HG03025 (cell line): ENCODE results near the gene TTC34.
"Not testable (repeated sequence)": the region's sequence is repeated elsewhere in the genome, so short reads cannot be mapped to it uniquely, and the experiment has no call there.

ENCODE experiments used
- ATAC-seq: cut with Tn5 transposase; IDR thresholded peaks from one replicate; pipeline ENCODE4 v1.9.1; 2021; ENCODE audit warnings: mild to moderate bottlenecking, moderate library complexity; ENCODE audit not compliant: unreplicated experiment, low FRiP score

The TTC34 gene

GRCh38 chr1:2799811-2800663 lies 1.5 kb downstream of the TTC34 start:
- no peak for ATAC-seq

GRCh38 chr1:2798958-2799357 lies 2.5 kb downstream of the TTC34 start:
- not testable (repeated sequence) for ATAC-seq

- ATAC-seq, result no peak
Observed at GRCh38 chr1:2797741-2798016, 3.8 kb downstream of the TTC34 start.

DNA sequence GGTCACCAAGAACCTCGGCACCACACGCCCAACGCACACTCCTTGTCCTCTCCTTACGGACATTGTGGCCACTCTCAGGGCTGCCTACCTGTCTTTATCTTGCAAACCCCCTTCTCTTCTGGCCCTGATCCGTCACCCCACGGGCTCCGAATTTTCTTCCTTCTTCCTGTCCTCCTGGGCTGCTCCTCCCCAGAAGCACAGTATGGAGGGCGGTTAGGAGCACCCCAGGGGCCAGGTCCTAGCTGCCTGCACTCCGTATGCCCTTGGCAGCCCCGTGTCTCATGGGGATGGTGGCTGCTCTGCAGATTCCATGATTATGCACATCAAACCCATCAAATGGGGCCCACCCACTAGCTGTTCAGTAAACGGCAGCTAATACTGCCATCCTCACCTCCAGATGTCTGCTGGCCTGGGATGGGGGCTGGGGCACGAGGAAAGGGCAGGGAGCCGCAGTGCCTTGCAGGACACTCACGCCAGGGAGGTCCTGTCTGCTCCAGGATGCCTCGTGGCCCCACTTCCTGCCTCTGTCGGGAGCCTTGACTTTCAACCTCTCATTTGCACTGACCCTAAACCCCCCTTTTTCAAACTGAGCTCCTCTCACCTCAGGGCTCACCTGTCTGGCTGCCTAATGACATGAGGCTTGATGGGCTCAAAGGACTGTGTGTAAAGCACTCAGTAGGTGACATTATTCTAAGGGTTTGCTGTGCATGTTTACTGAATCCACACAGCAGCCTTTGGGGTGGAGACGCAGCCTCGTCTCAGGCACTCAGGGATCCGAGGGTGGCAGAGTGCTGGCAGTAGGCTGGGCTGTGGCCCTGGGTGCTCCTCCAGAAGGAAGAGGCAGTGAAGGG lies 4.4 kb downstream of the TTC34 start:
- no peak for ATAC-seq

DNA sequence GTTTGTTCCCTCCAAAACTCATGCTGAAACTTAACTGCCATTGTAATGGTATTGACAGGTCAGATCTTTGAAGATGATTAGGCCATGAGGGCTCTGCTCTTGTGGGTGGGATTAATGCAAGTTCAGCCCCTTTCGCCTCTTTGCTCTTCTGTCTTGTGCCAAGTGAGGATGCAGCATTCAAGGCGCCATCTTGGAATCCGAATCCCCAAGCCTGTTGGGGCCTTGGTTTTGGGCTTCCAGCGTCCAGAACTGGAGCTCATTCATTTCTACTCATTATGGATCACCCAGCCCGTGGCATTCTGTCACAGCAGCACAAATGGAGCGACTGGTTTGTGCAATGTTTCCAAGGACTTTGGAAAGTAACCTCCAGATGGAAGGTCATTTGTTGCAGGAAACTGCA lies 5.6 kb downstream of the TTC34 start:
- no peak for ATAC-seq

DNA sequence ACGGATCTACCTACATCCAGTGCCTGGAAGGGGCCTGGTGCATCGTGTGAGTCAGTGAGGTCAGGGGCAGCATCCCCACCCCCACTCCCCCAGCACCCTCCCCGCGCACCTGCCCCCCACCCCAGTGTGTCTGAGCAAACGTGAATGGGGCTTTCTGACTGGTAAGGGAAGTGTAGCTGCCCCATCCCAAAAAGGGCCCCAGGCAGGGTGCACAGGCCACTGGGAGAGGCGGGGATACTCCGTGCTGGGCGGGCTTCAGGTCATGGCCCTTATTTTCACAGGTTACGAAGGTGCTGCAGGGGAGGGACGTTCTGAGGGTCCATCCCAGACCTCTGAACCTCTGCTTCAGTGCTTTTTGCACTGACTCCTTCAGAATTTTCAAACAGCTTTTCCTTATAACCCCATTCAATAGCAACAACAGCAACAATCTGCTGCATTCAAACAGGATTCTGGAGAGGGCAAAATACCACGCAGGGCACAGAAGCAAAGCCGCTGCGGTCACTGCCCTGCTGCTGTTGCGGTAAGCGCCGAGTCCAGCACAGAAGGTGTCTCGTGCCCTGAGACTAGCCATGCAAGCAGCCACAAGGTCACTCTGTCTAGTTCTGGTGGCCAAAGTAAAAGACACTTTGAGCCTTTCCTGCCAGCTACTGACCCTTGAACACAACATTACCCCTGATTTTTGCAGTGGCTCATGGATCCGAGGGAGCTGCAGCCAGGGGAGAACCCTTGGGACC lies 10.3 kb downstream of the TTC34 start:
- ATAC-seq, result no peak

- no peak for ATAC-seq
Observed at GRCh38 chr1:2789986-2790581, 11.4 kb downstream of the TTC34 start.

DNA sequence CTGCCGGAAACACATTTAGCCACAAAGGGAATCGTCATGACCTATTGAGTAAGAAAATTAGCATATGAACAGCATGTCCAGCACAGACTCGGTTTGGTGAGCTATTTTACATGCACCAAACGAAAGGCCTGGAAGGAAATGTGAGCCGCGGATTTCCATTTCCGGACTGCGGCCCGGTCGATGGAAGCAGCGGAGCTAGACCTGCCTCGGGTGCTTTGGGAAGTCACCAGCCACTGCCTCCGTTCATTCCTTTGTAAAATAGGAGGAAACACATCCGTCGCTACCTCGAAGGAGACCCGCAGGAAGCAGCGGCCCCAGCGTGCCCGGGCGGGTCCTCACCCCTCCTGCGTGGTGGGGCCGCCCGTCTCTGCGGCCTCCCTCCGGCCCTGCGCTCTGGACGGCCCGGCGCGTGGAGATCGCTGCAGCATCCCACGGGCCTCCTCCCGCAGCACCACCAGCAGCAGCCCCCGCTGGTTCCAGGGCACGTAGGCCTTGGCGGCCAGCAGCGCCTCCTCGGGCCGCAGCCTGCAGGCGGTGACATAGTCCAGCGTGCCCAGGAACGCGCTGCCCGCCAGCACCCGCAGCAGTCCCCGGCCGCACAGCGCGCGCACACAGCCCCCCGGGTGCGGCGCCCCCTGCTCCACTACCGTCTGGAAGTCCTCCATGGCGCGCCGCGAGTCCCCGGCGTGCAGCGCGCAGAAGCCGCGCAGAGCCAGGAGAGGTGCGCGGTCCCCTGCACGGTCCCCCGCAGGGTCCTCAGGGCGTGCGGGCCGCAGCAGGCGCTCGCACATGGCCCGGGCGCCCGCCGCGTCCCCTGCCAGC lies 12.1 kb downstream of the TTC34 start:
- no peak for ATAC-seq

DNA sequence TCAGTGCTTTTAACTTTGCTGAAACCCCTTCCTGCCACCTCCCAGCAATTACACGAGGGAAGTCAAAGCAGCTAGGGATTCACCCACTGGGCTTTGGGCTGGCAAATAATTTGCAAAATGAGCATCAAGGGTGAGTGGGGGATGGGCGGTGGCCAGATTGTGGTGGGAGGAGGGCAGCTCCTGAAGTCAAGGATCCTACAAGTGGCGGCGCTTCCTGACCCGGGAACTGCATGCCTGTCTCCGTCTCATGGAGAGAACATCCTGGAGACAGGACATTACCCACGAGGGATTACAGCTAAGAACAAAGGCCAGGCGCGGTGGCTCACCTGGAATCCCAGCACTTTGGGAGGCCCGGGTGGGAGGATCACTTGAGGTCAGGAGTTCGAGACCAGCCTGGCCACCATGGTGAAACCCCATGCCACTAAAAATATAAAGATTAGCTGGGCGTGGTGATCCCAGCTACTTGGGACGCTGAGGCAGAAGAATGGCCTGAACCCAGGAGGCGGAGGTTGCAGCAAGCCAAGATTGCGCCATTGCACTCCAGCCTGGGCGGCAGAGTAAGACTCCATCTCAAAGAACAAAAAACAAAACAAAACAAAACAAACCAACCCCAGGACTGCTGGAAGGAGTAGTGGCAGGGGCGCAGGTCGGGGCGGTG lies 12.9 kb downstream of the TTC34 start:
- ATAC-seq, result no peak

GRCh38 chr1:2787163-2787911 lies 14.2 kb downstream of the TTC34 start:
- no peak for ATAC-seq

DNA sequence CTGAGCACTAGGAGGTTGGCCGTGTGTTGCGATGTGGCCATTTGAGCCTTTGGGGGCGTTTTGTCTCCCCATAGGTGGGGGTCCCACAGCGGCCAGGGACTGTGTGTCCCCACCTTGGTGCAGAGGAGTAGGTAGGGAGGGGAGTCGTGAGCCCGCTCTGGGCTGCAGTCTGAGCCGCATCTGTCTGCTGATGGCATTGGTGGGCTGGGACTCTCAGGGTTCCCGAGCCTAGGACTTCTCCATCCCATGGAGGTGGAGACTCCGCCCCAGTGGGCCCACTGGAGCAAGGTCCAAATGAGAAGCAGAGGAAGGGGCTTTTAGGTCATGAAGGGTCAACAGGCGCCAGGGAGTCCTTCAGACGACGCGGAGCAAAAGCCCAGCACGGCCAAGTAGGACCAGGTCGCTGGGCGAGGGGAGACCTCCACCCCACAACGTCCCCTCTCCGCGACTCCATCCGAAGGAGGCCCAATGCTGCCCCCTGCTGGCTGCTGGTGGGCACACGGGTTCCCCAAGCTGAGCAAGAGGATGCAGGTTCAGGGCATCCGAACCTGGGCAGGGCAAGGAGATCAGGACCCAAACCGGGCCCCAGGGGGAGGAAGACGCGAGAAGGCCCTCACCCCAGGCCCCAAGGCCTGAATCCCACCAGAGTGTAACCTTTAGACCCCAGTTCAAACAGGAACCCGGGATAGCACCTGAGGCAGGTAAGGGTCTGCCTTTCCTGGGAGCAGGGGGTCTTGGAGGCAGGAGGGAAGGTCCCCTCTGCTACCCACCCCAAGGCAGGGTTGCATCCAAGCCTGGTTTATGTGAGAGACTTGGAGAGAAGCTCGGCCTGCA lies 14.9 kb downstream of the TTC34 start:
- no peak for ATAC-seq

DNA sequence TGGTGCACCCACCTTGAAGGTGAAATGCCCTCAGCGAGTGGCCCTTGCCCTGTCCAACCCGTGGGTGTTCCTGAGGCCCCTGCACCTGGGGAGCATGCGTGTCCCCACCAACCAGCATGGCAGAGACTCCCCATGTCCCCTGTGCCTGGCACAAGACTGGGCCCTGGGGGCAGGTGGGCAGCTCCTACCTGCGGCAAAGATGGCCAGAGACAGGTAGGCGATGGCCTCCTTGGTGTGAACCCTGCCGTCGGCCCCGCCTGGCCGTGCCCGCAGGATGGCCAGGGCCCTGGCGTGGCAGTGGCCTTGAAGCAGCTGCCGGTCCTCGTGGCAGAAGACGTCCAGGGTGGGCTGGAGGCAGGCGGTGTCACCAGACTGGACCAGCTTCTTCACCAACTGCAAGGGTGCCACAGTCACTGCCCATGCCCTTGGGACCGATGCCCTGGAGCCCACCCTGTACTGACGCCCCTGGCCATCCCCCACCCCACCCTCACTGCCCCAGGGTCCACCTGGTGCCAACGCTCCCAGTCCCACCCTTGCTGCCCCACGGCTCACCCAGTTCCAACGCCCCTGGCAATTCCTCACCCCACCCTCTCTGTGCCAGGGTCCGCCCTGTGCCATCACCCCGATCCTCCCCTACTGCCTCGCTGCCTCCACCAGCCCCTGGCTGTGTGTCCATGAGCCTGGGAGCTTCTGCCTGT lies 15.7 kb downstream of the TTC34 start:
- ATAC-seq, result no peak

DNA sequence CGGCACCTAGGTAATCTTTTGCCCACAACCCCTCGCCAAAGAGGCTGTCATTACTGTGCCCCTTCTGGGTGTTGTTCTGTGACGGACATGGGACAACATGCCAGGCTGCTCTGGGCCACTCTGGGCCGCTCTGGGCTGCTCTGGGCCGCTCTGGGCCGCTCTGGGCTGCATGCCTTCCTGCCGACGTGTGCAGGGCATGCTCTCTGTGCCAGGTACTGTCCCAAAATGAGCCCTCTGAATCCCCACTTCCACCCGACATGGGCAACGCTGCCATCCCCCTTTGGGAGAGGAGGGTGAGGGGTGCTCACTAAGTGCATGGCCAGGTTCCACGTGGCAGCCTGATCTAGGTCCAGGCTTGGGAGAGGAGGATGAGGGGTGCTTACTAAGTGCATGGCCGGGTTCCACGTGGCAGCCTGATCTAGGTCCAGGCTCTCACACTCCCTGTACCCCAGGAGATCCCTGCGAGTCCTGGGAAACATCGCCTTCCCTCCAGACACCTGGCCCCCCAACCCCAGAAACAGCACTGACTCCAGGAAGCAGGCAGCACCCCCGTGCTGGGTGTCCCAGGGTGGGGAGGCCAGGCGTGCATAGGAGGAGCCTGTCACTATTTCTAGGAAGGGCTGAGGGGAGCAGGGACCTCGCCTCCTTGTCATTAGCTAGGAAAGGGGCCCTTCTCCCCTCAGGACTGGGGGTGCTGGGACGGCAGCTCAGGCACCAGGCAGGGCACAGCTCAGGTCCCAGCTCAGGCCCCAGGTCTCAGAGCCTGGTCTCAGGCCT lies 16.5 kb downstream of the TTC34 start:
- no peak for ATAC-seq

DNA sequence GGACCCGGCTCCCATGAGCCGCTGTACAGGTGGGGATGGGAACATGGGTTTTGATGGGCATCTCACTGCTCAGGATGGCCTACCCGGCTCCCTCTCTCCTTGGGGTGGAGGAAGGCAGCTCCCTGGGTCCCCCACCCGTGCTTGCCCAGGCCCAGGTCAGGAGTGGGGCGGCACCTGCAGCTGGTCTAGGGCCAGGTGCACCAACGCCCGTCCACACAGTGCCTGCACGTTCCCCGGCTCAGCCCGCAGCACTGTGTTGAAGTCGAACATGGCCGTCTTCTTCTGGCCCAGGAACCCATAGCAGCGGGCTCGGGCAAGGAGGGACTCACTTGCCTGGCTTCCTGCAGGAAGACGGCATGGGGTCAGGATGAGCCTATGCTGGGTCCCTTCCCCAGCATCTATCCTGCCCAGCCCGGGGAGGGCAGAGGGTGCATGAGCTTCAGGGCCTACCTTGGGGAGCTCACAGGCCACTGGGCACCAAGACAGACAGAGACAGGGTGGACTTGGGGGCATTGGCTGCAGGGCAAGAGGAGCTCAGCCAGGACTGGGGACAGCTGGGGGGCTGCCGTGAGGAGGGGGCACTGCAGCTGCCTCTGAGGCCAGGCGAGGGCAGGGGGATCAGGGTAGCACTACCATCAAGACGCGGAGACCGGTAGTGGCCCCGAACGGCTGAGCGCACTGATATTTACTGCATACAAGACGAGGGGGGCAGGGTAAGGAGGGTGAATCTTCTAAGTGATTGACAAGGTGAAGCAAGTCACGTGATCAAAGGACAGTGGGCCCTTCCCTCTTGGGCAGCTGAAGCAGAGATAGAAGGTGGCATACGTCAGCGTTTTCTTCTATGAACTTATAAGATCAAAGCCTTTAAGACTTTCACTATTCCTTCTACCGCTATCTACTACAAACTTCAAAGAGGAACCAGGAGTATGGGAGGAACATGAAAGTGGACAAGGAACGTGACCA lies 17.8 kb downstream of the TTC34 start:
- no peak for ATAC-seq

DNA sequence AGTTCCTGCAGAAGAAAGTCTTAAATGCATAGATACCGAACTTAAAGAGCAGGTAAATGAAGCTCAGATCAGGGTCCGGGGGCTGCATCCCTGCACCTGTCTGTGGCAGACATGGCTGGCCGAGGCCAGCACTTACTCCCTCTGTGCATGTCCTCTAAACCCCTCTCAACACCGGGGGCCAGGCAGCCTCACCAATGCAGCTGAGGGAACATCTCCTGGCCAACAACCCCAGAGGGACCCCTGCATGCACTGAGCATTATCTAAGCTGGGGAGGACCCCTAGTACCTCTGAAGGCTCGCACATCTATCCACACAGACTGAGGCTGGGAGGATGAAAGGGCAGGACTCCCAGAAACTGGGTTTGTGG lies 18.4 kb downstream of the TTC34 start:
- ATAC-seq, result no peak

DNA sequence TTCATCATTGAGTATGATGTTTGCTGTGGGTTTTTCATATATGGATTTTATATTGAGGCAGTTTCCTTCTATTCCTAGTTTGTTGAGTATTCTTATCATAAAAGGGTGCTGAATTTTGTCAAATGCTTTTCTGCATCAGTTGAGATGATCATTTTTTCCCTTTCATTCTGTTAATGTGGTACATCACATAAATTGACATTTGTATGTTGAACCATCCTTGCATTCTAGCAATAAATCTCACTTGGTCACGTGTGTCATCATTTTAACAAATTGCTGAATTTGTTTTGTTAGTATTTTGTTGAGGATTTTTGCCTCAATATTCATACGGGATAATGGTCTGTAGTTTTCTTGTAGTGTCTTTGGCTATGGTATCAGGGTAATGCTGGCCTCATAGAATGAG lies 19.9 kb downstream of the TTC34 start:
- no peak for ATAC-seq
